HEK293 (cell line): ENCODE data around the gene CCDC180.

Experiments
- CTCF ChIP-seq: fragments of 450-650 bp; formaldehyde crosslinking; IDR thresholded peaks from 2 replicates; pipeline ENCODE4 v1.5.1; 2016; ENCODE audit warnings: missing biosample characterization, missing genetic modification characterization
- KLF8 ChIP-seq: fragments of 450-650 bp; formaldehyde crosslinking; IDR thresholded peaks from 2 replicates; pipeline ENCODE4 v1.5.1; 2016; ENCODE audit warnings: missing biosample characterization, missing genetic modification characterization
- ZFP3 ChIP-seq: fragments of 450-650 bp; formaldehyde crosslinking; IDR thresholded peaks from 2 replicates; pipeline ENCODE4 v1.5.1; 2016; ENCODE audit warnings: low read depth, missing biosample characterization, missing genetic modification characterization
- ZNF274 ChIP-seq, 2 experiments: fragments of 200-500 bp in 1 of 2; fragments of 450-650 bp in 1 of 2; sonication (Bioruptor generic) in 1 of 2; formaldehyde crosslinking in 1 of 2; IDR thresholded peaks; 2 replicates each; pipeline versions ENCODE4 v1.5.1 to v1.6.1; 2014 to 2016; ENCODE audit warnings: borderline replicate concordance in 1 of 2, inconsistent platforms in 1 of 2, low read length in 1 of 2, missing biosample characterization in 1 of 2, missing genetic modification characterization in 1 of 2
- ZNF580 ChIP-seq: fragments of 450-650 bp; formaldehyde crosslinking; IDR thresholded peaks from 2 replicates; pipeline ENCODE4 v1.5.1; 2016; ENCODE audit warnings: missing biosample characterization, missing genetic modification characterization
- ZSCAN5A ChIP-seq: fragments of 450-650 bp; formaldehyde crosslinking; IDR thresholded peaks from 2 replicates; pipeline ENCODE4 v1.5.1; 2016; ENCODE audit warnings: missing biosample characterization, missing genetic modification characterization

- TF ChIP-seq ZNF274 (IDR thresholded peaks at IDR 0.05; ENCODE audit: low read length) (no peak), ZNF274 (tag by site-specific recombination; IDR thresholded peaks at IDR 0.05; ENCODE audit: borderline replicate concordance) (no peak), KLF8 (tag by site-specific recombination) (no peak), ZSCAN5A (tag by site-specific recombination) (no peak), ZNF580 (tag by site-specific recombination) (no peak), CTCF (no peak), ZFP3 (tag by site-specific recombination) (no peak)
Observed at GRCh38 chr9:97327562-97327961, 20.1 kb downstream of the CCDC180 start.
